Endodermal cell (in vitro differentiated cells): ENCODE results near the gene NFATC1. TPM values are rescaled to one million over a fixed set of nuclear protein-coding genes. Genes with fewer than 3 reads are reported as not detected.

ENCODE experiments used
- DNase-seq: peaks from one replicate; pipeline ENCODE4 v3.0.0-alpha.2; 2017
- H3K27ac ChIP-seq: 2 replicates; pipeline ENCODE4 v1.5.1; 2013; ENCODE audit warnings: mild to moderate bottlenecking, low read depth, low read length, moderate library complexity
- H3K27me3 ChIP-seq: 2 replicates; pipeline ENCODE4 v1.6.1; 2013; ENCODE audit warnings: mild to moderate bottlenecking, low read length, moderate library complexity; ENCODE audit not compliant: insufficient read depth, control insufficient read depth, poor library complexity, severe bottlenecking
- H3K36me3 ChIP-seq: 2 replicates; pipeline ENCODE4 v1.7.0; 2013; ENCODE audit warnings: mild to moderate bottlenecking, low read length, moderate library complexity; ENCODE audit not compliant: control insufficient read depth, insufficient read depth
- H3K4me1 ChIP-seq: one replicate; pipeline ENCODE4 v1.7.0; 2013; ENCODE audit warnings: low read length; ENCODE audit not compliant: control insufficient read depth, insufficient read depth
- H3K4me3 ChIP-seq: 2 replicates; pipeline ENCODE4 v1.5.1; 2013; ENCODE audit warnings: mild to moderate bottlenecking, low read length, moderate library complexity
- H3K9ac ChIP-seq: 2 replicates; pipeline ENCODE4 v1.6.1; 2013; ENCODE audit warnings: mild to moderate bottlenecking, low read length, moderate library complexity; ENCODE audit not compliant: poor library complexity, severe bottlenecking; ENCODE audit errors: extremely low read depth
- H3K9me3 ChIP-seq: 2 replicates; pipeline ENCODE4 v1.6.1; 2013; ENCODE audit warnings: mild to moderate bottlenecking, low read length, moderate library complexity; ENCODE audit not compliant: control insufficient read depth
- H3K27ac Mint-ChIP-seq: 2 replicates; pipeline ENCODE4 v1.8.0; 2020; ENCODE audit warnings: mixed read lengths
- H3K27me3 Mint-ChIP-seq: 2 replicates; pipeline ENCODE4 v1.8.0; 2021; ENCODE audit warnings: mild to moderate bottlenecking, mixed read lengths; ENCODE audit not compliant: insufficient read depth
- H3K36me3 Mint-ChIP-seq: 2 replicates; pipeline ENCODE4 v1.8.0; 2020; ENCODE audit warnings: low read depth, mixed read lengths
- H3K4me1 Mint-ChIP-seq: 2 replicates; pipeline ENCODE4 v1.8.0; 2020; ENCODE audit warnings: mixed read lengths
- H3K4me3 Mint-ChIP-seq: 2 replicates; pipeline ENCODE4 v1.8.0; 2020; ENCODE audit warnings: mild to moderate bottlenecking, moderate library complexity, mixed read lengths
- H3K9me3 Mint-ChIP-seq: 2 replicates; pipeline ENCODE4 v1.8.0; 2020; ENCODE audit warnings: mild to moderate bottlenecking, mixed read lengths
- WGBS, 2 experiments: methylation state at CpG; one replicate each; pipeline versions ENCODE4 v1.1.5 to v1.1.7; 2013; ENCODE audit warnings: missing lambda C conversion rate in 2 of 2, mixed read lengths in 1 of 2; ENCODE audit not compliant: insufficient coverage in 1 of 2, insufficient read length in 1 of 2; 5-methylcytosine and 5-hydroxymethylcytosine counted together
- total RNA-seq, 2 donors: library from RNA; stranded (reverse); fragmentation: NEBNext Ultra II Directional in 1 of 2; extraction: Animal tissue kit (Norgen Biotek cat#: 25700) in 1 of 2; gene quantifications; 2 replicates in 1 of 2; 3 replicates in 1 of 2; pipeline ENCODE4 v1.2.1, GENCODE V29; 2021
- TF ChIP-seq, protein P1 (sequence below): fragments of 200-600 bp; sonication (generic); conservative IDR thresholded peaks from 2 replicates; pipeline ENCODE4 v1.5.0; 2021; ENCODE audit warnings: antibody characterized with exemption, mild to moderate bottlenecking

NFATC1 gene
- total RNA-seq, 2 donors from 2014 or later, result 23.4 to 32.5 TPM

DNA sequence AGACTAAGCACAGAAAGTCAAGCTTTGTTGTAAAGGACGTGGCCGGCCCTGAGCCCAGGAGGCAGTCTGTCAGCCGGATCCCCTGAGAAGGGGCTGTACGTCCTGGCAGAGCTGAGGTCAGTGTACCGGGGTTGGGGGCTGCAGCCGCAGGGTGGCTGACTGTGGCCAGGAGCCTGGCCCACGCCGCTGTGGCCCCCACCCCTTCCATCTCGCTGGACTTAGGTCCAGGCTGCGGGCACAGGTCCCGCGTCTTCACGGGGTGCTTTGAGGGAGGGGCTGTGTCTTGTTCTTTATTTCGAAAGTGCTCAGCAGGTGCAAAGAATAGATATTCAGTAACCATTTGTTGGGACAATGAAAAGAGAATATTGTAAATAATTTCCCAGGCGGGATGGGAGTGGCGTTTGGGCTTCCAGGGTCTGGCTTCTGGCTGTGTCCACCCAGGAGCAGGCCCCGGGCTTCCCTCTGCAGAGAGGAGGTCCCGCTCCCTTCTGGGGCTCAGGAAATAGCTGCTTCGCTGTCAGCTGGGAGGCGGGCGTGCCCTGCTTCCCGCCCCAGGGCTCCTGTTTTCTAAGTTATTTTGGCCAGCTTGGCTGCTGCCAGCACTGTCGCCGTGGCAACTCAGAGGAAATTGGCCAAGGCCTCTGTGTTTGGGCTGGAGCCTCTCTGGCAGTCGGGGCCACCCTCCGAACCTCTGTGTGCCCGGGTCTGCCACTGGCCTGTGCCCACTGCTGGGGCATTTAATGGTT lies 7.4 kb downstream of the NFATC1 start:
- H3K9me3 Mint-ChIP-seq, result no peaks in the 10 kb centered on the region
- no peaks in the 10 kb centered on the region for H3K4me1 ChIP-seq
- no peak overlapping the region for H3K4me3 ChIP-seq
- H3K36me3 ChIP-seq, result no peaks in the 10 kb centered on the region
- H3K27me3 ChIP-seq, result peaks cover 16% of the 10 kb centered on the region
- DNase-seq, result peak; percentile 69
- no peak overlapping the region for H3K9ac ChIP-seq
- H3K27me3 Mint-ChIP-seq, result peaks cover 12% of the 10 kb centered on the region
- 75 to 85% methylated on average over 24 to 27 of the region's 27 CpGs for WGBS, 2 experiments
- no peaks in the 10 kb centered on the region for H3K9me3 ChIP-seq
- H3K4me3 Mint-ChIP-seq, result no peak overlapping the region
- no peak overlapping the region for H3K27ac ChIP-seq
- TF ChIP-seq, protein P1, sequence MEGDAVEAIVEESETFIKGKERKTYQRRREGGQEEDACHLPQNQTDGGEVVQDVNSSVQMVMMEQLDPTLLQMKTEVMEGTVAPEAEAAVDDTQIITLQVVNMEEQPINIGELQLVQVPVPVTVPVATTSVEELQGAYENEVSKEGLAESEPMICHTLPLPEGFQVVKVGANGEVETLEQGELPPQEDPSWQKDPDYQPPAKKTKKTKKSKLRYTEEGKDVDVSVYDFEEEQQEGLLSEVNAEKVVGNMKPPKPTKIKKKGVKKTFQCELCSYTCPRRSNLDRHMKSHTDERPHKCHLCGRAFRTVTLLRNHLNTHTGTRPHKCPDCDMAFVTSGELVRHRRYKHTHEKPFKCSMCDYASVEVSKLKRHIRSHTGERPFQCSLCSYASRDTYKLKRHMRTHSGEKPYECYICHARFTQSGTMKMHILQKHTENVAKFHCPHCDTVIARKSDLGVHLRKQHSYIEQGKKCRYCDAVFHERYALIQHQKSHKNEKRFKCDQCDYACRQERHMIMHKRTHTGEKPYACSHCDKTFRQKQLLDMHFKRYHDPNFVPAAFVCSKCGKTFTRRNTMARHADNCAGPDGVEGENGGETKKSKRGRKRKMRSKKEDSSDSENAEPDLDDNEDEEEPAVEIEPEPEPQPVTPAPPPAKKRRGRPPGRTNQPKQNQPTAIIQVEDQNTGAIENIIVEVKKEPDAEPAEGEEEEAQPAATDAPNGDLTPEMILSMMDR, result no peak
- peaks cover 16% of the 10 kb centered on the region for H3K36me3 Mint-ChIP-seq
- no peak overlapping the region for H3K27ac Mint-ChIP-seq
- H3K4me1 Mint-ChIP-seq, result peaks cover 17% of the 10 kb centered on the region

- H3K27ac ChIP-seq, result no peak overlapping the region
- Mint-ChIP-seq H3K27me3 (peaks cover 4% of the 10 kb centered on the region), H3K27ac (no peak overlapping the region), H3K9me3 (no peaks in the 10 kb centered on the region), H3K4me3 (no peak overlapping the region), H3K4me1 (peaks cover 15% of the 10 kb centered on the region), H3K36me3 (peaks cover 14% of the 10 kb centered on the region)
- no peaks in the 10 kb centered on the region for H3K4me1 ChIP-seq
- H3K9ac ChIP-seq, result no peak overlapping the region
- no peak for DNase-seq
- 86 to 88% methylated on average over 30 to 31 of the region's 31 CpGs for WGBS, 2 experiments
- H3K4me3 ChIP-seq, result no peak overlapping the region
- no peaks in the 10 kb centered on the region for H3K9me3 ChIP-seq
- peaks cover 8% of the 10 kb centered on the region for H3K27me3 ChIP-seq
- TF ChIP-seq, protein P1, result no peak
- H3K36me3 ChIP-seq, result no peaks in the 10 kb centered on the region
Observed at GRCh38 chr18:79403723-79404566, 8.2 kb downstream of the NFATC1 start.

GRCh38 chr18:79404567-79404910 lies 8.8 kb downstream of the NFATC1 start:
- no peak overlapping the region for H3K27ac Mint-ChIP-seq
- no peaks in the 10 kb centered on the region for H3K9me3 Mint-ChIP-seq
- no peaks in the 10 kb centered on the region for H3K4me1 ChIP-seq
- H3K4me3 ChIP-seq, result no peak overlapping the region
- H3K36me3 Mint-ChIP-seq, result peaks cover 14% of the 10 kb centered on the region
- H3K36me3 ChIP-seq, result no peaks in the 10 kb centered on the region
- H3K9ac ChIP-seq, result no peak overlapping the region
- DNase-seq, result no peak
- 95 to 99% methylated on average over 11 to 12 of the region's 12 CpGs for WGBS, 2 experiments
- H3K4me3 Mint-ChIP-seq, result no peak overlapping the region
- peaks cover 14% of the 10 kb centered on the region for H3K4me1 Mint-ChIP-seq
- TF ChIP-seq, protein P1, result no peak
- H3K9me3 ChIP-seq, result no peaks in the 10 kb centered on the region
- H3K27me3 ChIP-seq, result peaks cover 2% of the 10 kb centered on the region
- no peaks in the 10 kb centered on the region for H3K27me3 Mint-ChIP-seq
- H3K27ac ChIP-seq, result no peak overlapping the region
